ENCODE data around the gene TCEA2. TPM values are rescaled to one million over a fixed set of nuclear protein-coding genes. Genes with fewer than 3 reads are reported as not detected.

Gene TCEA2
- total and polyA plus RNA-seq, 2 of the 13 experiments (the other 11 are each of a cell fraction or from before 2014, with no cell fraction given): 28.1 to 33.7 TPM

DNA sequence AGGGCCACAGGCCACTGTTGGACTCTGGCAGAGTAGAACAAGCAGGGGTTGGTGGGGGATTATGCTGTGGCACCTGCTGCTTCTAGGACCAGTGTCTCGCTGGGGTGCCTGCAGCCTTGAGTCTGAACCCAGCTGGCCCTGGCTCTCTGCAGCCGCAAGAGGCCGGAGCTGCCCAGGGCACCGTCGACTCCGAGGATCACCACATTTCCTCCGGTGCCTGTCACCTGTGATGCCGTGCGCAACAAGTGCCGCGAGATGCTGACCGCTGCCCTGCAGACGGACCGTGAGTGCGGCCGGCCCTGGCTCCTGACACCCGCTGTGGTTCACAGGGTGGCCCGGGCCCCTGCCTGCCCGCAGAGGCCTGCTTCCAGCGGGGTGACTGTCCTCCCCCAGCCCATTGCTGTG is 6.2 kb downstream of the TCEA2 start:
- intact Hi-C loops (cut with micrococcal nuclease; ENCODE audit: unreplicated experiment): loop anchor here (2.0 kb wide), 1 partner anchor 14 kb away; no protein-coding TSS in a partner anchor
- H3K4me2 ChIP-seq (ENCODE audit: low read depth, low read length): 0 out of 2 replicates have a peak overlapping the region, but pooled peaks have one; percentile 48
- H3K79me2 ChIP-seq (ENCODE audit: insufficient read depth, low read length): no peaks in the 10 kb centered on the region
- no peak for DNase-seq (ENCODE audit: low spot score)
- ATAC-seq: no peak
- no peak overlapping the region for H2AFZ ChIP-seq (ENCODE audit: low read length)
- peak overlapping the region in 1 of 3 experiments; percentile 11; a peak in 1 of 6 replicates for H3K4me3 ChIP-seq (replicated peaks in 1 of 3; ENCODE audit: insufficient read depth in 1 of 3, low read depth in 2 of 3, low read length in 3 of 3)
- H3K9me3 ChIP-seq (ENCODE audit: low read length): no peaks in the 10 kb centered on the region
- no peaks in the 10 kb centered on the region; the same call in 1 of the 2 replicates for H4K20me1 ChIP-seq (ENCODE audit: insufficient read depth, low read length)
- H3K9ac ChIP-seq (ENCODE audit: insufficient read depth, low read depth, low read length): no peak overlapping the region
- ChIA-PET POLR2A (interaction anchor here (1.0 to 1.9 kb wide), 3 partner anchors 15 to 89 kb away, joined by 3 to 8 read pairs (median 3); partner anchors contain the start of gene PRPF6), CTCF (ENCODE audit: low intra/inter-chr PET ratio, low total read pairs) (interaction anchor here (1.1 to 1.6 kb wide), 5 partner anchors 15 to 531 kb away, joined by 3 to 13 read pairs (median 4); partner anchors contain the start of gene PTK6)
- BruUV-seq (replicated peaks): no TSS peak
- peaks cover 43% of the 10 kb centered on the region for H3K4me1 ChIP-seq (ENCODE audit: insufficient read depth, low read length)
- peaks cover 3 to 11% of the 10 kb centered on the region in 2 experiments; a peak in 2 of 5 replicates for H3K27me3 ChIP-seq (ENCODE audit: control insufficient read depth in 1 of 2, insufficient read depth in 2 of 2, low read length in 2 of 2)
- no peak for FAIRE-seq
- H3K27ac ChIP-seq (ENCODE audit: extremely low read length, insufficient read depth, low read length): no peak overlapping the region
- in situ Hi-C loops (cut with HindIII; ENCODE audit: extremely low pct_ligation_motif_present, low pct_unique_long_range_greater_than_20kb): no loop called here
- H3K36me3 ChIP-seq (replicated peaks in 1 of 2; ENCODE audit: control insufficient read depth in 1 of 2, insufficient read depth in 2 of 2, low read length in 2 of 2): no peaks in the 10 kb centered on the region
- 68% methylated on average over 19 of the region's 20 CpGs for WGBS (ENCODE audit: low lambda C conversion rate)
- TF ChIP-seq ZSCAN22 (CRISPR knock-in tag; IDR thresholded peaks at IDR 0.05) (no peak), FOXM1 (CRISPR knock-in tag; IDR thresholded peaks at IDR 0.05) (0 out of 2 replicates have a peak, but pooled peaks have one; percentile 29), TERF1 (CRISPR knock-in tag; IDR thresholded peaks at IDR 0.05) (no peak), ZNF674 (CRISPR knock-in tag; IDR thresholded peaks at IDR 0.05; ENCODE audit: low read depth) (0 out of 2 replicates have a peak, but pooled peaks have one; percentile 5), ZNF263 (CRISPR knock-in tag; IDR thresholded peaks at IDR 0.05) (0 out of 2 replicates have a peak, but pooled peaks have one; percentile 2), GABPB1 (CRISPR knock-in tag; IDR thresholded peaks at IDR 0.05) (peak; percentile 30; the same call in 1 of the 2 replicates), ZFP1 (CRISPR knock-in tag; IDR thresholded peaks at IDR 0.05) (no peak), HOXD1 (CRISPR knock-in tag; IDR thresholded peaks at IDR 0.05) (0 out of 2 replicates have a peak, but pooled peaks have one; percentile 18), CCDC6 (CRISPR knock-in tag; IDR thresholded peaks at IDR 0.05) (no peak), BATF2 (CRISPR knock-in tag; IDR thresholded peaks at IDR 0.05) (no peak), FOXP1 (IDR thresholded peaks at IDR 0.05) (no peak), FOXP1 (CRISPR knock-in tag; IDR thresholded peaks at IDR 0.05) (no peak), ZNF574 (CRISPR knock-in tag; IDR thresholded peaks at IDR 0.05) (0 out of 2 replicates have a peak, but pooled peaks have one; percentile 3)
- TF ChIP-seq, protein P1, sequence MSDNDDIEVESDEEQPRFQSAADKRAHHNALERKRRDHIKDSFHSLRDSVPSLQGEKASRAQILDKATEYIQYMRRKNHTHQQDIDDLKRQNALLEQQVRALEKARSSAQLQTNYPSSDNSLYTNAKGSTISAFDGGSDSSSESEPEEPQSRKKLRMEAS (IDR thresholded peaks at IDR 0.05): no peak
- TF ChIP-seq, protein P2, sequence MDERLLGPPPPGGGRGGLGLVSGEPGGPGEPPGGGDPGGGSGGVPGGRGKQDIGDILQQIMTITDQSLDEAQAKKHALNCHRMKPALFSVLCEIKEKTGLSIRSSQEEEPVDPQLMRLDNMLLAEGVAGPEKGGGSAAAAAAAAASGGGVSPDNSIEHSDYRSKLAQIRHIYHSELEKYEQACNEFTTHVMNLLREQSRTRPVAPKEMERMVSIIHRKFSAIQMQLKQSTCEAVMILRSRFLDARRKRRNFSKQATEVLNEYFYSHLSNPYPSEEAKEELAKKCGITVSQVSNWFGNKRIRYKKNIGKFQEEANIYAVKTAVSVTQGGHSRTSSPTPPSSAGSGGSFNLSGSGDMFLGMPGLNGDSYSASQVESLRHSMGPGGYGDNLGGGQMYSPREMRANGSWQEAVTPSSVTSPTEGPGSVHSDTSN (CRISPR knock-in tag; IDR thresholded peaks at IDR 0.05): peak; percentile 19; the same call in 1 of the 2 replicates
